DOHH2 (cell line): ENCODE results near the gene CFAP107.

ENCODE experiments used
- H3F3A ChIP-seq: fragments of 200-600 bp; sonication (generic), shearing (Covaris generic); 2 replicates; pipeline ENCODE4 v1.6.0; 2016; ENCODE audit warnings: antibody characterized with exemption, mild to moderate bottlenecking; ENCODE audit not compliant: control insufficient read depth, insufficient read depth
- H3K27ac ChIP-seq: fragments of 200-600 bp; sonication (generic); 2 replicates; pipeline ENCODE4 v1.5.1; 2014; ENCODE audit warnings: low read depth, mild to moderate bottlenecking, low read length, moderate library complexity
- H3K27me3 ChIP-seq: fragments of 200-600 bp; sonication (generic); 2 replicates; pipeline ENCODE4 v1.6.1; 2014; ENCODE audit warnings: mild to moderate bottlenecking, low read length, mixed read lengths; ENCODE audit not compliant: control insufficient read depth
- H3K36me3 ChIP-seq: fragments of 200-600 bp; sonication (generic); 2 replicates; pipeline ENCODE4 v1.6.1; 2014; ENCODE audit warnings: mild to moderate bottlenecking, low read length, moderate library complexity, mixed read lengths; ENCODE audit not compliant: control insufficient read depth
- H3K4me1 ChIP-seq: fragments of 200-600 bp; sonication (generic); 2 replicates; pipeline ENCODE4 v1.6.1; 2014; ENCODE audit warnings: mild to moderate bottlenecking, low read length, mixed read lengths; ENCODE audit not compliant: control insufficient read depth
- H3K4me2 ChIP-seq: fragments of 200-600 bp; sonication (generic); 2 replicates; pipeline ENCODE4 v1.6.0; 2014; ENCODE audit warnings: mild to moderate bottlenecking, low read length, moderate library complexity
- H3K4me3 ChIP-seq: fragments of 200-600 bp; sonication (generic); 2 replicates; pipeline ENCODE4 v1.5.1; 2014; ENCODE audit warnings: mild to moderate bottlenecking, low read length, mixed read lengths
- H3K79me2 ChIP-seq: fragments of 200-600 bp; sonication (generic); 2 replicates; pipeline ENCODE4 v1.6.1; 2014; ENCODE audit warnings: mild to moderate bottlenecking, low read length, mixed read lengths; ENCODE audit not compliant: control insufficient read depth
- H3K9me2 ChIP-seq: fragments of 200-600 bp; sonication (generic); replicated peaks from 2 replicates; pipeline ENCODE4 v1.6.1; 2014; ENCODE audit warnings: mild to moderate bottlenecking, low read length, mixed read lengths; ENCODE audit not compliant: control insufficient read depth
- H3K9me3 ChIP-seq: fragments of 200-600 bp; sonication (generic); 2 replicates; pipeline ENCODE4 v1.6.1; 2014; ENCODE audit warnings: antibody characterized with exemption, low read length, mixed read lengths; ENCODE audit not compliant: control insufficient read depth, insufficient read depth
- H4K20me1 ChIP-seq: fragments of 200-600 bp; sonication (generic); 2 replicates; pipeline ENCODE4 v1.6.0; 2014; ENCODE audit warnings: low read depth, mild to moderate bottlenecking, antibody characterized with exemption, low read length, moderate library complexity; ENCODE audit not compliant: control insufficient read depth, insufficient read depth
- CTCF ChIP-seq: fragments of 200-600 bp; sonication (generic); IDR thresholded peaks from one replicate; pipeline ENCODE4 v1.5.1; 2014; ENCODE audit warnings: antibody characterized with exemption, mild to moderate bottlenecking, low read depth, low read length; ENCODE audit not compliant: poor library complexity, severe bottlenecking
- EZH2phosphoT487 ChIP-seq: fragments of 200-600 bp; sonication (generic); IDR thresholded peaks from 2 replicates; pipeline ENCODE4 v1.6.1; 2017; ENCODE audit warnings: borderline replicate concordance, mild to moderate bottlenecking, antibody characterized with exemption, low read length, moderate library complexity, mixed read lengths

Gene CFAP107

GRCh38 chr1:12761781-12762180, 15.8 kb downstream of the CFAP107 start:
- no peaks in the 10 kb centered on the region for H3K4me1 ChIP-seq

GRCh38 chr1:12762766-12763165, 16.8 kb downstream of the CFAP107 start:
- Histone ChIP-seq H3K4me3 (no peak overlapping the region), H3K79me2 (no peaks in the 10 kb centered on the region), H3F3A (no peaks in the 10 kb centered on the region), H3K36me3 (no peaks in the 10 kb centered on the region), H3K4me1 (no peaks in the 10 kb centered on the region), H3K9me2 (no peaks in the 10 kb centered on the region), H3K27ac (no peak overlapping the region), H3K27me3 (0 out of 2 replicates have a peak, but pooled peaks cover 2% of the 10 kb centered on the region), H3K9me3 (no peaks in the 10 kb centered on the region), H3K4me2 (no peak overlapping the region), H4K20me1 (no peaks in the 10 kb centered on the region)
- TF ChIP-seq CTCF (no peak), EZH2phosphoT487 (no peak)

More at GRCh38 chr1:12761781-12762180, 15.8 kb downstream of the CFAP107 start:
- Histone ChIP-seq H3K9me2 (no peaks in the 10 kb centered on the region), H3K4me2 (no peak overlapping the region), H3K36me3 (no peaks in the 10 kb centered on the region), H3K9me3 (no peaks in the 10 kb centered on the region), H4K20me1 (no peaks in the 10 kb centered on the region), H3K27ac (no peak overlapping the region), H3F3A (no peaks in the 10 kb centered on the region), H3K79me2 (no peaks in the 10 kb centered on the region), H3K27me3 (0 out of 2 replicates have a peak, but pooled peaks cover 2% of the 10 kb centered on the region), H3K4me3 (no peak overlapping the region)
- TF ChIP-seq CTCF (no peak), EZH2phosphoT487 (no peak)

- H3K4me2 ChIP-seq, result no peak overlapping the region
- no peaks in the 10 kb centered on the region for H3K79me2 ChIP-seq
- no peaks in the 10 kb centered on the region for H3K36me3 ChIP-seq
- no peaks in the 10 kb centered on the region for H3K4me1 ChIP-seq
- H3K27me3 ChIP-seq, result 0 out of 2 replicates have a peak, but pooled peaks cover 2% of the 10 kb centered on the region
- H3K4me3 ChIP-seq, result no peak overlapping the region
- H3K9me2 ChIP-seq, result no peaks in the 10 kb centered on the region
- H4K20me1 ChIP-seq, result no peaks in the 10 kb centered on the region
- no peaks in the 10 kb centered on the region for H3F3A ChIP-seq
- H3K27ac ChIP-seq, result no peak overlapping the region
- no peak for TF ChIP-seq EZH2phosphoT487
- TF ChIP-seq CTCF, result no peak
- no peaks in the 10 kb centered on the region for H3K9me3 ChIP-seq
Observed at GRCh38 chr1:12763479-12763878, 17.5 kb downstream of the CFAP107 start.
